Mammary epithelial cell (primary cell): ENCODE measurements around the gene MARK3.

Experiments
- CTCF ChIP-seq, 2 donors: IDR thresholded peaks in 1 of 2; conservative IDR thresholded peaks in 1 of 2; 2 replicates each; pipeline ENCODE4 v1.5.1; 2011 to 2012; ENCODE audit warnings: inconsistent platforms in 2 of 2, low read length in 2 of 2, mild to moderate bottlenecking in 2 of 2, control low read depth in 1 of 2, low read depth in 1 of 2; ENCODE audit not compliant: insufficient read depth in 1 of 2; ENCODE audit errors: extremely low read depth in 1 of 2
- EZH2 ChIP-seq: IDR thresholded peaks from 2 replicates; pipeline ENCODE4 v1.6.1; 2012; ENCODE audit warnings: low read length, inconsistent platforms, borderline replicate concordance

GRCh38 chr14:103421556-103421955 is 36.3 kb downstream of the MARK3 start:
- TF ChIP-seq CTCF (conservative IDR thresholded peaks at IDR 0.05 in 1 of 2, IDR thresholded peaks at IDR 0.05 in 1 of 2; ENCODE audit: extremely low read depth in 1 of 2, insufficient read depth in 1 of 2, low read depth in 1 of 2, low read length in 2 of 2) (no peak), EZH2 (no peak)
